GM18873 (cell line): Measurements from ENCODE around the gene KRTAP9-1.
"Not testable (repeated sequence)": the region's sequence is repeated elsewhere in the genome, so short reads cannot be mapped to it uniquely, and the experiment has no call there.

Source experiments
- ATAC-seq: cut with Tn5 transposase; IDR thresholded peaks from one replicate; pipeline ENCODE4 v1.9.1; 2021; ENCODE audit warnings: mild to moderate bottlenecking, moderate library complexity, moderate number of reproducible peaks; ENCODE audit not compliant: unreplicated experiment, low FRiP score

KRTAP9-1 gene

GRCh38 chr17:41178843-41179616 lies 10.7 kb upstream of the KRTAP9-1 start:
- ATAC-seq: no peak

GRCh38 chr17:41184480-41184961 lies 5.2 kb upstream of the KRTAP9-1 start, which contains the start of gene KRTAP4-1:
Gene KRTAP4-1, minus strand, starts transcription at chr17:41184911. Its CDS starts 57 bp downstream, at chr17:41184854.
- ATAC-seq: no peak

GRCh38 chr17:41185001-41185400 lies 4.7 kb upstream of the KRTAP9-1 start:
- ATAC-seq: no peak

- ATAC-seq: no peak
Measured at GRCh38 chr17:41186872-41187271, 2.8 kb upstream of the KRTAP9-1 start.

GRCh38 chr17:41190328-41190727 lies 641 bp downstream of the KRTAP9-1 start:
- no peak for ATAC-seq

- ATAC-seq: no peak
Measured at GRCh38 chr17:41196068-41196467, 6.4 kb downstream of the KRTAP9-1 start.

- no peak for ATAC-seq
Measured at GRCh38 chr17:41199421-41200078, 9.9 kb downstream of the KRTAP9-1 start.

- no peak for ATAC-seq
Measured at GRCh38 chr17:41211845-41212466, 22.3 kb downstream of the KRTAP9-1 start.

- ATAC-seq: no peak
Measured at GRCh38 chr17:41212524-41213169, 23.0 kb downstream of the KRTAP9-1 start.

- ATAC-seq: no peak
Measured at GRCh38 chr17:41215681-41216080, 26.0 kb downstream of the KRTAP9-1 start.

- no peak for ATAC-seq
Measured at GRCh38 chr17:41223821-41224220, 34.1 kb downstream of the KRTAP9-1 start.

GRCh38 chr17:41226051-41226450 lies 36.4 kb downstream of the KRTAP9-1 start:
- no peak for ATAC-seq

- not testable (repeated sequence) for ATAC-seq
Measured at GRCh38 chr17:41226598-41227095, 37.0 kb downstream of the KRTAP9-1 start, which contains the start of gene KRTAP9-2. Gene KRTAP9-2, plus strand, starts transcription at chr17:41226648. Its CDS starts 7 bp downstream, at chr17:41226655.

GRCh38 chr17:41230094-41230493 lies 40.4 kb downstream of the KRTAP9-1 start:
- ATAC-seq: no peak

GRCh38 chr17:41231731-41232130 lies 42.0 kb downstream of the KRTAP9-1 start:
- ATAC-seq: no peak

- ATAC-seq: not testable (repeated sequence)
Measured at GRCh38 chr17:41232399-41233105, 42.9 kb downstream of the KRTAP9-1 start, which contains the start of gene KRTAP9-3. Gene KRTAP9-3, plus strand, starts transcription at chr17:41232449. Its CDS starts 53 bp downstream, at chr17:41232502.

GRCh38 chr17:41237116-41237515 lies 47.4 kb downstream of the KRTAP9-1 start:
- ATAC-seq: not testable (repeated sequence)

GRCh38 chr17:41237949-41238437 lies 48.3 kb downstream of the KRTAP9-1 start, which contains the start of gene KRTAP9-8:
Gene KRTAP9-8, plus strand, starts transcription at chr17:41237999. Its CDS starts 53 bp downstream, at chr17:41238052.
- not testable (repeated sequence) for ATAC-seq
